HG03520 (cell line): ENCODE results near the gene SFRP2.

Source experiments
- ATAC-seq: cut with Tn5 transposase; IDR thresholded peaks from one replicate; pipeline ENCODE4 v1.9.1; 2021; ENCODE audit warnings: mild to moderate bottlenecking, moderate library complexity; ENCODE audit not compliant: unreplicated experiment

SFRP2 gene

DNA sequence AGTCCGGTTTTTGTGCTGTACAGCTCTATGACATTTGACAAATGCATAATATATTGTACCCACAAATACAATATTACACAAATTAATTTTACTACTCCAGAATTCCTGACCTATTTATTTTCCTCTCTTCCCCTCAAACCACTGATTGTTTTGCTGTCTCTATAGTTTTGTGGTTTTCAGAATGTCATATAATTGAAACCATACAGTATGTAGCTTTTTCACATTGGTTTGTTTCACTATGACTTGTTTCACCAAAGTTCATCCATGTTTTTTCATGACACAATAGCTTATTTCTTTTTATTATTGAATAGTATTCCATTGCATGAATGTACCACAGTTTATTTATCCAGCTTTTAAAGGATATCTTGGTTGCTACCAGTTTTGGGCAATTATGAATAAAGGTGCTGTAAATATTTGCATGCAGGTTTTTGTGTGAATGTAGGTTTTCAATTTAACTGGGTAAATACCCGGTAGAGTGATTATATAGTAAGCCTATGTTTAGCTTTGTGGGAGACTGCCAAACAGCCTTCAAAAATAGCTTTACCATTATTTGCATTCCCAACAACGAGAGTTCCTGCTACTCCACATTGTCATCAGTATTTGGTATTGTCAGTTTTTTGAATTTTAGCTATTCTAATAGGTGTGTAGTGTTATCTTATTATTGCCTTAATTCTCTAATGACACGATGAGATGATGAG is 55.0 kb downstream of the SFRP2 start:
- ATAC-seq, result peak; percentile 73

DNA sequence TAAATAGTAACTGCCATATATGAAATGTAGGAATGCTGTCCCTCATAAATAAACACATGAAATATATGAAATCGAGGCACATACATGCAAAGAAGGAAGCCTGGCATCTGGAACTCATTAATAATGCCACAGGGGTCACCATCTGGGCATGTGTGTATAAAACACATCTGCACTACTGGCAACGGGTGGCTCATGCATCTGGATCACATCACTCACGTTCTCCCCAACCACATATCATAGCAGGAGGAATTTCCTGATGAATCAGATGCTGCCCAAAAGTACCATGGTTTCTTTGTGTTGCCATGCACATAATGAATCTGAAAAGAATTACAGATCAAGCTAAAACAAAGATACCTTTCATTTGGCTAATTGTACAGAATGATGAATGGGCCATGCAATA is 57.6 kb downstream of the SFRP2 start:
- ATAC-seq, result no peak
